AG04449 (cell line): ENCODE results near the gene CSRP1.
"Not testable (repeated sequence)": the region's sequence is repeated elsewhere in the genome, so short reads cannot be mapped to it uniquely, and the experiment has no call there.

Experiments
- CTCF ChIA-PET: fragments of 350-600 bp; formaldehyde crosslinking; extraction: SDS; loops from one replicate; lab custom pipeline; 2021; ENCODE audit warnings: antibody characterized with exemption; lab: Yijun Ruan, JAX
- POLR2A ChIA-PET: fragments of 400-600, 350-600 bp; formaldehyde crosslinking; extraction: SDS; loops from one replicate; lab custom pipeline; 2020; ENCODE audit warnings: antibody characterized with exemption, inconsistent platforms; lab: Yijun Ruan, JAX
- DNase-seq: peaks from one replicate; pipeline ENCODE4 v3.0.0-alpha.2; 2010; ENCODE audit warnings: low read depth, low spot score
- H3K4me3 ChIP-seq: 2 replicates; pipeline ENCODE4 v1.5.1; 2011; ENCODE audit warnings: low read depth, mild to moderate bottlenecking, control low read depth, low read length
- TF ChIP-seq, protein P1 (sequence below): IDR thresholded peaks from one replicate; pipeline ENCODE4 v1.5.1; 2011; ENCODE audit warnings: mild to moderate bottlenecking, moderate library complexity, low read length, control low read depth, inconsistent platforms; ENCODE audit not compliant: insufficient read depth; ENCODE audit errors: missing control alignments

CSRP1 gene

DNA sequence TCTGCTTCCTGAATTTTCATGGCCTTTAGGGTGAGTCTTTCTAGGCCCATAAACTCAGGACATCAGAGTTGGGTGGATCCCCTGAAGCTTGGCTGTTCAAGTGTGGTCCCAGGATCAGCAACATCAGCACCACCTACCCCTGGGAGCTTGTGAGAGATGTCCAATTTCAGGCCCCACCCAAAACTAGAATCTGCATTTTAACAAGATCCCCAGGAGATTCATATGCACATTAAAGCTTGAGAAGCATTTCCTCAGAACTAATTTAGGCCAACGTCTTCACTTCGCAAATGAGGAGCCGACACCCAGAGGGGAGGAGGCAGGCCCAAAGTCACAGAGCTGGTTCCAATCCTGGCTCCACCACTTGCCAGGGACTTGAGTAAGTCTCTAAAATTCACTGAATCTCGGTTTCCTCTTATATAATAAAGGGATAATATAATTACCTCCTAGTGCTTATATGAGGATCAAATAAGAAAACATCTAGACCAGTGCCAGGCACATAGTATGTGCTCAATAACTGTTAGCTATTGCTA is 27.7 kb downstream of the CSRP1 start:
- TF ChIP-seq, protein P1, sequence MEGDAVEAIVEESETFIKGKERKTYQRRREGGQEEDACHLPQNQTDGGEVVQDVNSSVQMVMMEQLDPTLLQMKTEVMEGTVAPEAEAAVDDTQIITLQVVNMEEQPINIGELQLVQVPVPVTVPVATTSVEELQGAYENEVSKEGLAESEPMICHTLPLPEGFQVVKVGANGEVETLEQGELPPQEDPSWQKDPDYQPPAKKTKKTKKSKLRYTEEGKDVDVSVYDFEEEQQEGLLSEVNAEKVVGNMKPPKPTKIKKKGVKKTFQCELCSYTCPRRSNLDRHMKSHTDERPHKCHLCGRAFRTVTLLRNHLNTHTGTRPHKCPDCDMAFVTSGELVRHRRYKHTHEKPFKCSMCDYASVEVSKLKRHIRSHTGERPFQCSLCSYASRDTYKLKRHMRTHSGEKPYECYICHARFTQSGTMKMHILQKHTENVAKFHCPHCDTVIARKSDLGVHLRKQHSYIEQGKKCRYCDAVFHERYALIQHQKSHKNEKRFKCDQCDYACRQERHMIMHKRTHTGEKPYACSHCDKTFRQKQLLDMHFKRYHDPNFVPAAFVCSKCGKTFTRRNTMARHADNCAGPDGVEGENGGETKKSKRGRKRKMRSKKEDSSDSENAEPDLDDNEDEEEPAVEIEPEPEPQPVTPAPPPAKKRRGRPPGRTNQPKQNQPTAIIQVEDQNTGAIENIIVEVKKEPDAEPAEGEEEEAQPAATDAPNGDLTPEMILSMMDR = no peak
- H3K4me3 ChIP-seq = no peak overlapping the region
- CTCF ChIA-PET = interaction anchor here (1.5 to 34.5 kb wide), 7 partner anchors 8 to 132 kb away, joined by 3 to 1139 read pairs (median 15); partner anchors contain the start of genes CSRP1 and PHLDA3
- DNase-seq = no peak
- POLR2A ChIA-PET = interaction anchor here (1.4 to 2.7 kb wide), 2 partner anchors 10 to 24 kb away, joined by 6 to 11 read pairs; partner anchors contain the start of gene PHLDA3

DNA sequence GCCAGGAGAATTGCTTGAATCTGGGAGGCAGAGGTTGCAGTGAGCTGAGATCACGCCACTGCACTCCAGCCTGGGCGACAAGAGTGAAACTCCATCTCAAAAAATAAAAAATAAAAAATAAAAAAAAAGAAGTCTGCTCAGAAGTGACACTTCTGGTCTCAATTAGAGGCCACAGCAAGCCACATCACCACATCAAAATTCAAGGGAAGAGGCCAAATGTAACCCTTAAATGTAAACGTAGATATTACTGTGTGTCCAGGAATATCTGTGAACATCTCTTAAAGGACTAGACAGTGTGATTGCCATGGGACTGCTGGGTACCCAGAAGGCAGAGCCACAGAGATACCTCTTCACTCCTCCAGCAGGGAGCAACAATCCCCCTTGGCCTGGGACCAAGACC is 28.3 kb downstream of the CSRP1 start:
- POLR2A ChIA-PET = interaction anchor here (1.4 to 2.7 kb wide), 2 partner anchors 10 to 25 kb away, joined by 6 to 11 read pairs; partner anchors contain the start of gene PHLDA3
- H3K4me3 ChIP-seq, DNase-seq: not testable (repeated sequence)
- CTCF ChIA-PET = interaction anchor here (1.0 to 34.5 kb wide), 7 partner anchors 9 to 132 kb away, joined by 3 to 1139 read pairs (median 15); partner anchors contain the start of genes CSRP1 and PHLDA3

DNA sequence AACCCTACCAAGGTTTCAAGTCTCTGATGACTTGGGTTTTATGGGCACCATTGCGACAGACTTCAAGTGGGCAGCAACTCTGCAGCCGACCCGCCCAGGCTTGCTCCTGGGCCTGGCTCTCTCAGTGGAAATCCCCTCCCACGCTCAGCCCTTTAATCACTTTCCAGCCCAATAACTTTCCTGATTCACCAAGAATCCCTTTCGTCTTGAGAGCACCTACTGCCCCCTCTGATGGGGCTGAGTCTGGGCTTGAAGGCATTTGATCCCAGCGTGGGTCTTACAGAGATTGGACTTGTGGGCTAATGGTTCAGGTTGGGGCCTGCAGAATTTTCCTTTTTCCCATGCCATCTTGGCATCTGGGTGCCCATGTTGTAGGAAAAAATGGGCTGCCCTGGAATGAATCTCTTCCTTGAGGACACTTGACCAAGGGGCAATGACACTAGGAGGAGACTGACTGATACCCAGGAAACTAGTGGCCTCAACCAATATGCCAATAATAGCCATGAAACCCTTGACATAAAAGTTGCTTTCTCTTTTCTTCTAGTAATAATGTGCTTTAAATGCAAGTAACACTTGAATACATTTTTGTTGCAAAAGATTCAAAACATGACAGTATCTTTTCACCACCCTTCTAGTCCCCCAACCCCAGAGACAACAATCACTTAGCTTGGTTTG is 30.1 kb downstream of the CSRP1 start:
- TF ChIP-seq, protein P1 = no peak
- POLR2A ChIA-PET = no interaction called here
- CTCF ChIA-PET = interaction anchor here (1.1 to 34.5 kb wide), 5 partner anchors 8 to 41 kb away, joined by 3 to 1139 read pairs (median 7); partner anchors contain the start of genes CSRP1 and PHLDA3
- H3K4me3 ChIP-seq = no peak overlapping the region
- DNase-seq = no peak

DNA sequence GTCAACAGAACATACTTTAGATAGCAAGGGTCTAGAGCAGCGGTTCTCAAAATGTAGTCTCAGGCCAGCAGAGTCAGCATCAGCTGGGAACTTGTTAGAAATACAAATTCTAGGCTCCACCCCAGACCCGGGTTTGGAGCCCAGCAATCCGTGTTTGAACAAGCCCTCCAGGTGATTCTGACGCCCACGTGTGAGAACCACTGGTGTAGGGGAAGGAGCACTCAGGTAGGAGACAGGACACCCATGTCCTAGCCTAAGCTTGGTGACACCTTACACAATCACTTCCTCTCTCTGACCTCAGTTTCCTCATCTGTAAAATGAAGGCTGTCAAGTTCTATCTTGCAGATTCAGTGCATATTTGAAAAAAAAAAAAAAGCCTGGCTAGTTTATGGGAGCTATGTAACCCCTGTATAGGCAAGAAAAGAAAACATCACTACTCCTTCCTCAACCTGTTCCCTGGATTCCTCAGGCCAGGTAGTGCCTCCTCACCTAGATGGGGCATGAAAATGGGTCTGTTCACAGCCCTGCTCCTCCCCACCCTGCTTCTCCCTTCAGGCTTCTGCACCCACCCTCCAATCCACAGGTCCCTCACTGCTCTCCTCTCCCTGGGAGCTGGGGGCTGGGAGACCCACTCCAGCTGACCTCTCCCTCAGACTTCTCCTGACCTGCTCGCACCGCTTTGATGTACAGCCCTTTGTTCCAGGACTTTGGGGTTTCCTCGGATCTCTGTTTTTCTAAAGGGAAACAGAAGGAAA is 30.8 kb downstream of the CSRP1 start:
- TF ChIP-seq, protein P1 = no peak
- H3K4me3 ChIP-seq = no peak overlapping the region
- ChIA-PET POLR2A (interaction anchor here (0.7 kb wide), 1 partner anchor 13 kb away, joined by 3 read pairs; no protein-coding TSS in a partner anchor), CTCF (interaction anchor here (1.6 to 34.5 kb wide), 2 partner anchors 28 to 41 kb away, joined by 4 to 1139 read pairs; partner anchors contain the start of gene CSRP1)
- DNase-seq = no peak

DNA sequence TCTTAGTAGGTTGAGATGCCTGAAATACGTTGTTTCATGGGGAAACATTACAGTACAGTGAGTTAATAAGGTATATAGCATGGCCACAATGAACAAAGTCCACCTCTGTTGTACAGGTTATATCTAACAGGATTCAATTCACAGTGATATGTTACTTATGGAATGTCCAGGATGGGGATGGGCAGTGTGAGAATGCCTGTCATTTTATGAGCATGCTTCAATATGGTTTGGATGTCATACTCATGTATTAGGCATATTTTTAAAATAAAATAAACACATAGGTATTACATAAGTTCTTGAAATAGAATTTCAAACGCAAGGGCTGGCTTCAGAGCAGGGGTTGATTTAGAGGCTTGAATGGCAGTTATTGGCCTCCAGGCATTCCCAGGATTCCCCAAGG is 31.8 kb downstream of the CSRP1 start:
- ChIA-PET CTCF (interaction anchor here (34.5 kb wide), 1 partner anchor 29 kb away, joined by 1139 read pairs; the partner anchor contains the start of gene CSRP1), POLR2A (no interaction called here)
- H3K4me3 ChIP-seq = no peak overlapping the region
- TF ChIP-seq, protein P1 = no peak
- DNase-seq = no peak

DNA sequence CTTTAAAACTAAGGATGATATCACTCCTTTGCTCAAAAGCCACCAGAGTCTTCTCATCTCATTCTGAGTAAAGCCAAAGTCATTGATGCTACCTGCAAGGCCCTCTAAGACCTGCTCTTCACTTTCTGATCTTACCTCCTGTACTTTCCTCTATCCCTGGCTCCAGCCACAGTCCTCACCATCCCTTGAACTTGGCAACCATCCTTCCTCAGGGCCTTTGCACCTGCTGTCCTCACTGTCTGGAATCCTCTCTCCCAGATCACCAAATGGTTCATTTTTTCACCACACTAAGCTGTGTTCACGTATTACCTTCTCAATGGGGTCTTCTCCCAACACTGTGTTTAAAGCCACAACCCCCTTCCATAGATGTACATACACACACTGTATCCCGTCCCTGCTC is 33.6 kb downstream of the CSRP1 start:
- DNase-seq = no peak
- CTCF ChIA-PET = interaction anchor here (2.2 to 2.4 kb wide), 2 partner anchors 8 to 40 kb away, joined by 10 to 16 read pairs; no protein-coding TSS in a partner anchor
- TF ChIP-seq, protein P1 = no peak
- no peak overlapping the region for H3K4me3 ChIP-seq
- POLR2A ChIA-PET = no interaction called here

DNA sequence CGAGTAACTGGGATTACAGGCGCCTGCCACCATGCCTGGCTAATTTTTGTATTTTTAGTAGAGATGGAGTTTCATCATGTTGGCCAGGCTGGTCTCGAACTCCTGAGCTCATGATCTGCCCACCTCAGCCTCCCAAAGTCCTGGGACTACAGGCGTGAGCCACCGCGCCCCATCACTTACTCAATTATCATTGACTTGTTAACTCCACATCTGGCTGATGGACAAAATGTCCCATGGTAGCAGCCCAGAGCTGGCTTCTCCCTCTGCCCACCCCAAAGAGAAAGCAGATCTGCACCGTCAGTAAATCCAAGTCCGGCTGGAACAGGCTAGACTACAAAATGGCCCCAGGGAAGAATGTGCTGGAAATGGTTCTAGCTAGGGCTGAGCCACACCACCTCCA is 34.6 kb downstream of the CSRP1 start:
- POLR2A ChIA-PET, DNase-seq, H3K4me3 ChIP-seq: not testable (repeated sequence)
- CTCF ChIA-PET = interaction anchor here (0.6 to 2.4 kb wide), 10 partner anchors 9 to 64 kb away, joined by 3 to 16 read pairs (median 4); no protein-coding TSS in a partner anchor
